ENCODE results near the gene BMERB1.

Gene BMERB1

GRCh38 chr16:15513156-15513555 is 78.8 kb downstream of the BMERB1 start:
- H3K36me3 ChIP-seq (ENCODE audit: control insufficient read depth in 4 of 4, insufficient read depth in 4 of 4, low read length in 3 of 4), result peaks cover 0 to 10% (median 0%) of the 10 kb centered on the region in 4 experiments
- POLR2A ChIA-PET, result no interaction called here
- CTCF ChIA-PET, result no interaction called here
- H3K27ac ChIP-seq (ENCODE audit: insufficient read depth in 1 of 2, low read depth in 1 of 2, low read length in 2 of 2, poor library complexity in 1 of 2, severe bottlenecking in 2 of 2), result no peak overlapping the region
- DNase-seq, result no peak
- H3K9me3 ChIP-seq (ENCODE audit: control extremely low read depth in 1 of 5, control insufficient read depth in 4 of 5, insufficient read depth in 2 of 5, low read depth in 1 of 5, low read length in 4 of 5), result no peaks in the 10 kb centered on the region
- H3K4me3 ChIP-seq (ENCODE audit: control insufficient read depth in 1 of 7, extremely low read depth in 1 of 7, insufficient read depth in 4 of 7, low read depth in 2 of 7, low read length in 6 of 7), result no peak overlapping the region
- no peaks in the 10 kb centered on the region for H3K27me3 ChIP-seq (replicated peaks in 2 of 5; ENCODE audit: control insufficient read depth in 4 of 5, insufficient read depth in 5 of 5, low read length in 4 of 5)
- H3K4me1 ChIP-seq (ENCODE audit: control extremely low read depth in 1 of 4, control insufficient read depth in 4 of 4, insufficient read depth in 4 of 4, low read length in 3 of 4), result peaks cover 0 to 10% (median 4%) of the 10 kb centered on the region in 4 experiments
- 100% methylated on average over 4 of the region's 11 CpGs for WGBS (ENCODE audit: insufficient coverage)

GRCh38 chr16:15515992-15516391 is 81.6 kb downstream of the BMERB1 start:
- Histone ChIP-seq H3K27me3 (replicated peaks in 2 of 5; ENCODE audit: control insufficient read depth in 4 of 5, insufficient read depth in 5 of 5, low read length in 4 of 5) (no peaks in the 10 kb centered on the region), H3K9me3 (ENCODE audit: control extremely low read depth in 1 of 5, control insufficient read depth in 4 of 5, insufficient read depth in 2 of 5, low read depth in 1 of 5, low read length in 4 of 5) (no peaks in the 10 kb centered on the region), H3K4me1 (ENCODE audit: control extremely low read depth in 1 of 4, control insufficient read depth in 4 of 4, insufficient read depth in 4 of 4, low read length in 3 of 4) (peaks cover 0 to 14% (median 11%) of the 10 kb centered on the region in 4 experiments), H3K27ac (ENCODE audit: insufficient read depth in 1 of 2, low read depth in 1 of 2, low read length in 2 of 2, poor library complexity in 1 of 2, severe bottlenecking in 2 of 2) (no peak overlapping the region), H3K4me3 (ENCODE audit: control insufficient read depth in 1 of 7, extremely low read depth in 1 of 7, insufficient read depth in 4 of 7, low read depth in 2 of 7, low read length in 6 of 7) (no peak overlapping the region), H3K36me3 (ENCODE audit: control insufficient read depth in 4 of 4, insufficient read depth in 4 of 4, low read length in 3 of 4) (peaks cover 0 to 10% (median 0%) of the 10 kb centered on the region in 4 experiments)
- no peak for DNase-seq
- 95% methylated on average over 3 of the region's 4 CpGs for WGBS (ENCODE audit: insufficient coverage)
- POLR2A ChIA-PET, result no interaction called here
- CTCF ChIA-PET, result interaction anchor here (0.8 kb wide), 1 partner anchor 11 kb away, joined by 3 read pairs; no protein-coding TSS in a partner anchor

- no peak for DNase-seq
- CTCF ChIA-PET, result interaction anchor here (0.8 kb wide), 1 partner anchor 10 kb away, joined by 3 read pairs; no protein-coding TSS in a partner anchor
- Histone ChIP-seq H3K4me3 (ENCODE audit: control insufficient read depth in 1 of 7, extremely low read depth in 1 of 7, insufficient read depth in 4 of 7, low read depth in 2 of 7, low read length in 6 of 7) (no peak overlapping the region), H3K9me3 (ENCODE audit: control extremely low read depth in 1 of 5, control insufficient read depth in 4 of 5, insufficient read depth in 2 of 5, low read depth in 1 of 5, low read length in 4 of 5) (no peaks in the 10 kb centered on the region), H3K4me1 (ENCODE audit: control extremely low read depth in 1 of 4, control insufficient read depth in 4 of 4, insufficient read depth in 4 of 4, low read length in 3 of 4) (peaks cover 0 to 19% (median 15%) of the 10 kb centered on the region in 4 experiments), H3K36me3 (ENCODE audit: control insufficient read depth in 4 of 4, insufficient read depth in 4 of 4, low read length in 3 of 4) (peaks cover 0 to 10% (median 0%) of the 10 kb centered on the region in 4 experiments), H3K27me3 (replicated peaks in 2 of 5; ENCODE audit: control insufficient read depth in 4 of 5, insufficient read depth in 5 of 5, low read length in 4 of 5) (no peaks in the 10 kb centered on the region), H3K27ac (ENCODE audit: insufficient read depth in 1 of 2, low read depth in 1 of 2, low read length in 2 of 2, poor library complexity in 1 of 2, severe bottlenecking in 2 of 2) (no peak overlapping the region)
- POLR2A ChIA-PET, result no interaction called here
- WGBS (ENCODE audit: insufficient coverage), result 96% methylated on average over 5 of the region's 5 CpGs
These were observed 82.2 kb downstream of the BMERB1 start for GRCh38 chr16:15516609-15517008.

- WGBS (ENCODE audit: insufficient coverage), result no CpG with 5 or more reads among the region's 3 CpGs
- ChIA-PET POLR2A (no interaction called here), CTCF (interaction anchor here (0.6 kb wide), 1 partner anchor 34 kb away, joined by 3 read pairs; no protein-coding TSS in a partner anchor)
- Histone ChIP-seq H3K27me3 (replicated peaks in 2 of 5; ENCODE audit: control insufficient read depth in 4 of 5, insufficient read depth in 5 of 5, low read length in 4 of 5) (no peaks in the 10 kb centered on the region), H3K9me3 (ENCODE audit: control extremely low read depth in 1 of 5, control insufficient read depth in 4 of 5, insufficient read depth in 2 of 5, low read depth in 1 of 5, low read length in 4 of 5) (no peaks in the 10 kb centered on the region), H3K4me3 (ENCODE audit: control insufficient read depth in 1 of 7, extremely low read depth in 1 of 7, insufficient read depth in 4 of 7, low read depth in 2 of 7, low read length in 6 of 7) (no peak overlapping the region), H3K36me3 (ENCODE audit: control insufficient read depth in 4 of 4, insufficient read depth in 4 of 4, low read length in 3 of 4) (peaks cover 0 to 10% (median 0%) of the 10 kb centered on the region in 4 experiments), H3K4me1 (ENCODE audit: control extremely low read depth in 1 of 4, control insufficient read depth in 4 of 4, insufficient read depth in 4 of 4, low read length in 3 of 4) (peaks cover 0 to 19% (median 15%) of the 10 kb centered on the region in 4 experiments), H3K27ac (ENCODE audit: insufficient read depth in 1 of 2, low read depth in 1 of 2, low read length in 2 of 2, poor library complexity in 1 of 2, severe bottlenecking in 2 of 2) (no peak overlapping the region)
- no peak for DNase-seq
These were observed 83.5 kb downstream of the BMERB1 start for GRCh38 chr16:15517743-15518377.

GRCh38 chr16:15518381-15519351 is 84.3 kb downstream of the BMERB1 start:
- Histone ChIP-seq H3K27me3 (replicated peaks in 2 of 5; ENCODE audit: control insufficient read depth in 4 of 5, insufficient read depth in 5 of 5, low read length in 4 of 5) (no peaks in the 10 kb centered on the region), H3K4me3 (ENCODE audit: control insufficient read depth in 1 of 7, extremely low read depth in 1 of 7, insufficient read depth in 4 of 7, low read depth in 2 of 7, low read length in 6 of 7) (no peak overlapping the region), H3K9me3 (ENCODE audit: control extremely low read depth in 1 of 5, control insufficient read depth in 4 of 5, insufficient read depth in 2 of 5, low read depth in 1 of 5, low read length in 4 of 5) (no peaks in the 10 kb centered on the region), H3K27ac (ENCODE audit: insufficient read depth in 1 of 2, low read depth in 1 of 2, low read length in 2 of 2, poor library complexity in 1 of 2, severe bottlenecking in 2 of 2) (no peak overlapping the region), H3K4me1 (ENCODE audit: control extremely low read depth in 1 of 4, control insufficient read depth in 4 of 4, insufficient read depth in 4 of 4, low read length in 3 of 4) (peaks cover 0 to 26% (median 15%) of the 10 kb centered on the region in 4 experiments), H3K36me3 (ENCODE audit: control insufficient read depth in 4 of 4, insufficient read depth in 4 of 4, low read length in 3 of 4) (peaks cover 0 to 10% (median 0%) of the 10 kb centered on the region in 4 experiments)
- 97% methylated on average over 9 of the region's 12 CpGs for WGBS (ENCODE audit: insufficient coverage)
- ChIA-PET CTCF (interaction anchor here (0.6 to 1.1 kb wide), 2 partner anchors 10 to 35 kb away, joined by 3 to 5 read pairs; no protein-coding TSS in a partner anchor), POLR2A (interaction anchor here (0.5 kb wide), 1 partner anchor 13 kb away, joined by 3 read pairs; no protein-coding TSS in a partner anchor)
- no peak for DNase-seq

- no peak for DNase-seq
- no peaks in the 10 kb centered on the region for H3K27me3 ChIP-seq (replicated peaks in 2 of 5; ENCODE audit: control insufficient read depth in 4 of 5, insufficient read depth in 5 of 5, low read length in 4 of 5)
- no peak overlapping the region for H3K4me3 ChIP-seq (ENCODE audit: control insufficient read depth in 1 of 7, extremely low read depth in 1 of 7, insufficient read depth in 4 of 7, low read depth in 2 of 7, low read length in 6 of 7)
- peaks cover 0 to 26% (median 15%) of the 10 kb centered on the region in 4 experiments for H3K4me1 ChIP-seq (ENCODE audit: control extremely low read depth in 1 of 4, control insufficient read depth in 4 of 4, insufficient read depth in 4 of 4, low read length in 3 of 4)
- no peaks in the 10 kb centered on the region for H3K9me3 ChIP-seq (ENCODE audit: control extremely low read depth in 1 of 5, control insufficient read depth in 4 of 5, insufficient read depth in 2 of 5, low read depth in 1 of 5, low read length in 4 of 5)
- WGBS (ENCODE audit: insufficient coverage), result 90% methylated on average over 5 of the region's 9 CpGs
- H3K27ac ChIP-seq (ENCODE audit: insufficient read depth in 1 of 2, low read depth in 1 of 2, low read length in 2 of 2, poor library complexity in 1 of 2, severe bottlenecking in 2 of 2), result no peak overlapping the region
- ChIA-PET CTCF (interaction anchor here (1.1 kb wide), 1 partner anchor 11 kb away, joined by 5 read pairs; no protein-coding TSS in a partner anchor), POLR2A (no interaction called here)
- peaks cover 0 to 10% (median 0%) of the 10 kb centered on the region in 4 experiments for H3K36me3 ChIP-seq (ENCODE audit: control insufficient read depth in 4 of 4, insufficient read depth in 4 of 4, low read length in 3 of 4)
These were observed 85.4 kb downstream of the BMERB1 start for GRCh38 chr16:15519790-15520189.
